Heart left ventricle (tissue), 13 donors: ENCODE measurements around the gene SNORC.

Experiments
- POLR2A ChIP-seq, 2 donors: fragments of 450-650 bp; IDR thresholded peaks; one replicate each; pipeline ENCODE4 v1.6.1; 2017; ENCODE audit warnings: antibody characterized with exemption in 2 of 2, mild to moderate bottlenecking in 2 of 2, moderate library complexity in 2 of 2
- TF ChIP-seq, protein P1 (sequence below), 12 donors: fragments of 200-600 bp; sonication (generic) in 4 of 12; IDR thresholded peaks; one replicate each; pipeline versions ENCODE4 v1.5.0 to v1.8.0; 2018 to 2022; ENCODE audit warnings: antibody characterized with exemption in 12 of 12, mild to moderate bottlenecking in 5 of 12
- donor health status: ischemic (EF 13 %, LVEDD 7.1; RV severe dilation, severe dysfunction).
- donor health status: DM: no; HTN: yes; CAD: no.
- donor health status: DM: no; HTN: no; CAD: no.
- donor health status: ischemic (EF 25% LVEDD 6.9; RV normal size, moderate dysfunction).
- donor health status: ischemic (EF 25% LVEDD 5.7; RV mildly dilated, moderate dysfunction).
- donor health status: ischemic (EF 35%, LVEDD 5.7; RV mildly dilated, moderate dysfunction).
- donor health status: nonischemic (EF 11% LVEDD 7.7; RV severe dilation, severe dysfunction).
- donor health status: DM: yes; HTN: yes; CAD: no.
- donor health status: PGD.
- donor health status: ischemic (EF 29% LVEDD 5.4; RV normal size, mild dysfunction).
- donor health status: nonischemic (EF 23%, LVEDD 6.1; RV moderate dilation, normal function).

DNA sequence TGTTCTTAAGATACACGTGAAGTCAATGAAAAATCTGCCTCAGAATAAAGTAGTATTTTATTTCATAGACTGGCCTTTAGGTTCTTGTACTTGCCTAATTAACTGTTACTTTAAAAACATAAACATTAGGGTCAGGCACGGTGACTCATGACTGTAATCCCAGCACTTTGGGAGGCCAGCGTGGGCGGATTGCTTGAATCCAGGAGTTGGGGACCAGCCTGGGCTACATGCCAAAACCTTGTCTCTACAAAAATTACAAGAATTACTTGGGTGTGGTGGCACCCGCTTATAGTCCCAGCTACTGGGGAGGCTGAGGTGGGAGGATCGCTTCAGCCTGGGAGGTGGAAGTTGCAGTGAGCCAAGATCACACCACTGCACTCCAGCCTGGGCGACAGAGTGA is 16.0 kb upstream of the SNORC start:
- TF ChIP-seq, protein P1, sequence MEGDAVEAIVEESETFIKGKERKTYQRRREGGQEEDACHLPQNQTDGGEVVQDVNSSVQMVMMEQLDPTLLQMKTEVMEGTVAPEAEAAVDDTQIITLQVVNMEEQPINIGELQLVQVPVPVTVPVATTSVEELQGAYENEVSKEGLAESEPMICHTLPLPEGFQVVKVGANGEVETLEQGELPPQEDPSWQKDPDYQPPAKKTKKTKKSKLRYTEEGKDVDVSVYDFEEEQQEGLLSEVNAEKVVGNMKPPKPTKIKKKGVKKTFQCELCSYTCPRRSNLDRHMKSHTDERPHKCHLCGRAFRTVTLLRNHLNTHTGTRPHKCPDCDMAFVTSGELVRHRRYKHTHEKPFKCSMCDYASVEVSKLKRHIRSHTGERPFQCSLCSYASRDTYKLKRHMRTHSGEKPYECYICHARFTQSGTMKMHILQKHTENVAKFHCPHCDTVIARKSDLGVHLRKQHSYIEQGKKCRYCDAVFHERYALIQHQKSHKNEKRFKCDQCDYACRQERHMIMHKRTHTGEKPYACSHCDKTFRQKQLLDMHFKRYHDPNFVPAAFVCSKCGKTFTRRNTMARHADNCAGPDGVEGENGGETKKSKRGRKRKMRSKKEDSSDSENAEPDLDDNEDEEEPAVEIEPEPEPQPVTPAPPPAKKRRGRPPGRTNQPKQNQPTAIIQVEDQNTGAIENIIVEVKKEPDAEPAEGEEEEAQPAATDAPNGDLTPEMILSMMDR (IDR thresholded peaks at IDR 0.05): no peak
- TF ChIP-seq POLR2A (IDR thresholded peaks at IDR 0.05): no peak
